Ovary (tissue), 3 donors: Measurements from ENCODE around the gene GP5.

Experiments used
- EP300 ChIP-seq: sonication (generic); formaldehyde crosslinking; IDR thresholded peaks from one replicate; pipeline ENCODE4 v1.6.1; 2017; ENCODE audit warnings: antibody characterized with exemption
- TF ChIP-seq, protein P1 (sequence below), 3 donors: fragments of 450-650 bp in 2 of 3; fragments of 200-600 bp in 1 of 3; IDR thresholded peaks; one replicate each; pipeline versions ENCODE4 v1.5.1 to v1.8.0; 2016 to 2022; ENCODE audit warnings: antibody characterized with exemption in 3 of 3, mild to moderate bottlenecking in 1 of 3
- donor health status: DM: no; HTN: no; CAD: no.

DNA sequence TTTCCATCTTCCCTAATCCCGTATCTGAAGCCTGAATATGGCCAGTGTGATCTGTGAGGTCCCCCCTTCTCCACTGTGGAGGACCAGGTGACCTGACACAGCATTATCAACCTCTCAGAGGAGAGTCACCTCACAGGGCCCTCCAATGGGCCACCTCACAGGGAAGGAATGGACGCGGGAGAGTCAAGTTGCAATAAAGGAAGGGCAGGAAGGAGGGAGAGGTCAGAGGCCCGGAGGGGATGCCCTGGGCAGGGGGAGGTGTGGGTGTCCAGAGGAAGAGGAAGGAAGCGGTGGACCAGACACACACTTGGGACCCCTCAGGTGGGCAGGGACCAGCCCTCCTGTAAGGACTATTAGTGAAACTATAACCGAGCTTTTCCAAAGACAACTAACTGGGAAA is 14.9 kb downstream of the GP5 start:
- TF ChIP-seq, protein P1, sequence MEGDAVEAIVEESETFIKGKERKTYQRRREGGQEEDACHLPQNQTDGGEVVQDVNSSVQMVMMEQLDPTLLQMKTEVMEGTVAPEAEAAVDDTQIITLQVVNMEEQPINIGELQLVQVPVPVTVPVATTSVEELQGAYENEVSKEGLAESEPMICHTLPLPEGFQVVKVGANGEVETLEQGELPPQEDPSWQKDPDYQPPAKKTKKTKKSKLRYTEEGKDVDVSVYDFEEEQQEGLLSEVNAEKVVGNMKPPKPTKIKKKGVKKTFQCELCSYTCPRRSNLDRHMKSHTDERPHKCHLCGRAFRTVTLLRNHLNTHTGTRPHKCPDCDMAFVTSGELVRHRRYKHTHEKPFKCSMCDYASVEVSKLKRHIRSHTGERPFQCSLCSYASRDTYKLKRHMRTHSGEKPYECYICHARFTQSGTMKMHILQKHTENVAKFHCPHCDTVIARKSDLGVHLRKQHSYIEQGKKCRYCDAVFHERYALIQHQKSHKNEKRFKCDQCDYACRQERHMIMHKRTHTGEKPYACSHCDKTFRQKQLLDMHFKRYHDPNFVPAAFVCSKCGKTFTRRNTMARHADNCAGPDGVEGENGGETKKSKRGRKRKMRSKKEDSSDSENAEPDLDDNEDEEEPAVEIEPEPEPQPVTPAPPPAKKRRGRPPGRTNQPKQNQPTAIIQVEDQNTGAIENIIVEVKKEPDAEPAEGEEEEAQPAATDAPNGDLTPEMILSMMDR (IDR thresholded peaks at IDR 0.05), result no peak
- TF ChIP-seq EP300, result no peak
